Stomach (tissue), 9 donors: ENCODE measurements around the gene ASMT. TPM values are rescaled to one million over a fixed set of nuclear protein-coding genes. Genes with fewer than 3 reads are reported as not detected.

Experiments
- DNase-seq, 2 donors: peaks; one replicate each; pipeline versions ENCODE4 v3.0.0 to v3.0.0-alpha.2; 2013 to 2019
- H3K27ac ChIP-seq, 5 donors: fragments of 200-600 bp in 4 of 5; sonication (generic) in 4 of 5; one replicate each; pipeline ENCODE4 v1.5.1; 2013 to 2019; ENCODE audit warnings: mild to moderate bottlenecking in 1 of 5, moderate library complexity in 1 of 5
- H3K27me3 ChIP-seq, 3 donors: fragments of 200-600 bp; sonication (generic); one replicate each; pipeline ENCODE4 v1.5.1; 2017 to 2019; ENCODE audit warnings: mixed run types in 1 of 3
- H3K36me3 ChIP-seq, 4 donors: fragments of 200-600 bp; sonication (generic); 1 replicate in 3 of 4; 2 replicates in 1 of 4; pipeline ENCODE4 v1.5.1; 2016 to 2019
- H3K4me1 ChIP-seq, 4 donors: fragments of 200-600 bp; sonication (generic); one replicate each; pipeline ENCODE4 v1.5.1; 2016 to 2019
- H3K4me3 ChIP-seq, 4 donors: fragments of 200-600 bp; sonication (generic) in 3 of 4; one replicate each; pipeline ENCODE4 v1.5.1; 2016 to 2019; ENCODE audit warnings: mild to moderate bottlenecking in 1 of 4
- H3K9me3 ChIP-seq, 4 donors: fragments of 200-600 bp; sonication (generic); one replicate each; pipeline ENCODE4 v1.5.1; 2016 to 2019
- EP300 ChIP-seq: sonication (generic); formaldehyde crosslinking; IDR thresholded peaks from one replicate; pipeline ENCODE4 v1.6.1; 2017; ENCODE audit warnings: antibody characterized with exemption
- POLR2A ChIP-seq, 4 donors: fragments of 450-650 bp; IDR thresholded peaks; one replicate each; pipeline ENCODE4 v1.6.1; 2016; ENCODE audit warnings: antibody characterized with exemption in 4 of 4, control low read depth in 2 of 4, mild to moderate bottlenecking in 1 of 4, moderate library complexity in 1 of 4
- POLR2AphosphoS5 ChIP-seq, 3 donors: sonication (generic); formaldehyde crosslinking; IDR thresholded peaks; one replicate each; pipeline ENCODE4 v1.6.1; 2016; ENCODE audit warnings: antibody characterized with exemption in 3 of 3
- WGBS, 5 donors: extraction: QIAGEN DNeasy Blood & Tissue Kit in 3 of 5; methylation state at CpG; one replicate each; pipeline versions ENCODE4 v1.1.5 to v1.1.7; 2013 to 2018; 5-methylcytosine and 5-hydroxymethylcytosine counted together
- intact Hi-C: fragments of 100-400 bp; cut with DNase I; formaldehyde crosslinking; loops from one replicate; pipeline ENCODE4 v1.15.1; 2023; ENCODE audit warnings: low total_unique reads
- polyA plus RNA-seq, 3 donors: library from polyadenylated mRNA; stranded (reverse); fragments of 200-250 nt; gene quantifications; one replicate each; pipeline ENCODE4 v1.2.3, GENCODE V29; 2013
- total RNA-seq, 5 donors: library from RNA; depleted of rRNA; stranded (reverse); fragments of >200 nt; gene quantifications; one replicate each; pipeline versions ENCODE4 v1.1.0 to v1.2.3, GENCODE V29; 2014 to 2016
- TF ChIP-seq, protein P1 (sequence below), 7 experiments: fragments of 450-650 bp in 4 of 7; fragments of 200-600 bp in 3 of 7; sonication (generic) in 3 of 7; IDR thresholded peaks; one replicate each; pipeline ENCODE4 v1.5.1; 2016 to 2019; ENCODE audit warnings: antibody characterized with exemption in 7 of 7, control low read depth in 2 of 7, mild to moderate bottlenecking in 1 of 7
- donor health status: healthy with polysubstance abuse.
- donor health status: Bipolar disorder and iron deficiency.
- donor health status: healthy.

Gene ASMT
- total and polyA plus RNA-seq, 8 donors, result 0.43 TPM; not detected in 7

DNA sequence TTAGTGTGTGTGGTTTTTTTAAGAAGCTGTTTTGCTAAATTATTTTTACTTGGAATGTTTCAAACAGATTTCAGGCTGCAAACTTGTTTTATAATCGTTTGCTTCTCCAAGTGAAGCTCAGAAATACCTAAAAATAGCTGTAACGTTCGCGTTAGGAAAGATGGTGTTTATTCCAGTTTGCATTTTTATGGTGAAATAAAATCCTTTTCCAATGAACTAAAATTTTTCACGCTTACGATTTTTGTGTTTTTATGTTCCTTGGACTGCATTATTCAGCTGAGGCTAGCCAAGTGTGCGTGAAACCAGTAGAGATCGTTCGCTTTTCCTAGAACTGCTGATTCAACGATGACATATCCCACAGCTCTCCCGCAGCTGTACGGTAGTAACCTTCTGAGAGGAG is 12.6 kb upstream of the ASMT start:
- TF ChIP-seq, protein P1, sequence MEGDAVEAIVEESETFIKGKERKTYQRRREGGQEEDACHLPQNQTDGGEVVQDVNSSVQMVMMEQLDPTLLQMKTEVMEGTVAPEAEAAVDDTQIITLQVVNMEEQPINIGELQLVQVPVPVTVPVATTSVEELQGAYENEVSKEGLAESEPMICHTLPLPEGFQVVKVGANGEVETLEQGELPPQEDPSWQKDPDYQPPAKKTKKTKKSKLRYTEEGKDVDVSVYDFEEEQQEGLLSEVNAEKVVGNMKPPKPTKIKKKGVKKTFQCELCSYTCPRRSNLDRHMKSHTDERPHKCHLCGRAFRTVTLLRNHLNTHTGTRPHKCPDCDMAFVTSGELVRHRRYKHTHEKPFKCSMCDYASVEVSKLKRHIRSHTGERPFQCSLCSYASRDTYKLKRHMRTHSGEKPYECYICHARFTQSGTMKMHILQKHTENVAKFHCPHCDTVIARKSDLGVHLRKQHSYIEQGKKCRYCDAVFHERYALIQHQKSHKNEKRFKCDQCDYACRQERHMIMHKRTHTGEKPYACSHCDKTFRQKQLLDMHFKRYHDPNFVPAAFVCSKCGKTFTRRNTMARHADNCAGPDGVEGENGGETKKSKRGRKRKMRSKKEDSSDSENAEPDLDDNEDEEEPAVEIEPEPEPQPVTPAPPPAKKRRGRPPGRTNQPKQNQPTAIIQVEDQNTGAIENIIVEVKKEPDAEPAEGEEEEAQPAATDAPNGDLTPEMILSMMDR (IDR thresholded peaks at IDR 0.05), result no peak
- TF ChIP-seq POLR2A (IDR thresholded peaks at IDR 0.05) (no peak), POLR2AphosphoS5 (IDR thresholded peaks at IDR 0.05) (no peak)
- no peak for DNase-seq
- intact Hi-C loops, result no loop called here

DNA sequence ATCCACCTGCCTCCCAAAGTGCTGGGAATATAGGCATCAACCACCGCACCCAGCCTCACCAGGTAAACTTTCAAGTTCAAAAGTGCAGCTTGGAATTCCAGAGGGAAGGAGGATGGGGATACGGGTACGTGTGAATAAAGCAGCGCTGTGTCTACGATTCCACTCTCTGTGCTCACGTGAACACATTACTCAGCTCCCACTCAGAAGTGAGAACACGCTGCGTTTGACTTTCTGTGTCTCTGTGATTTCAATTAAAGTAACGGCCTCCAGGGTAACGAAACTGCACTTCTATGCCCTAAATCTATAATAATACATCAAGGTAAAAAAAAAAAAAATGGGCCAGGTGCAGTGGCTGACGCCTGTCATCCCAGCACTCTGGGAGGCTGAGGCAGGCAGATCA is 8.4 kb upstream of the ASMT start:
- H3K9me3 ChIP-seq, result peaks cover 0 to 5% (median 0%) of the 10 kb centered on the region in 4 donors
- intact Hi-C loops, result no loop called here
- H3K4me1 ChIP-seq, result no peaks in the 10 kb centered on the region
- H3K27ac ChIP-seq, result no peak overlapping the region
- TF ChIP-seq, protein P1 (IDR thresholded peaks at IDR 0.05), result no peak
- no peak for TF ChIP-seq EP300
- no peak for TF ChIP-seq POLR2AphosphoS5 (IDR thresholded peaks at IDR 0.05)
- TF ChIP-seq POLR2A (IDR thresholded peaks at IDR 0.05), result no peak
- 93 to 96% (median 93%) methylated on average over 11 of the region's 11 CpGs for WGBS, 5 donors
- peaks cover 17 to 50% (median 38%) of the 10 kb centered on the region in 4 donors for H3K36me3 ChIP-seq
- H3K27me3 ChIP-seq, result no peaks in the 10 kb centered on the region
- DNase-seq, result no peak
- no peak overlapping the region for H3K4me3 ChIP-seq

More for the DNA sequence above, 12.6 kb upstream of the ASMT start:
- H3K4me3 ChIP-seq, result no peak overlapping the region
- 96 to 98% (median 97%) methylated on average over 12 of the region's 12 CpGs for WGBS, 5 donors
- peaks cover 0 to 9% (median 0%) of the 10 kb centered on the region in 4 donors for H3K9me3 ChIP-seq
- H3K27me3 ChIP-seq, result no peaks in the 10 kb centered on the region
- H3K4me1 ChIP-seq, result peaks cover 0 to 6% (median 0%) of the 10 kb centered on the region in 4 donors
- H3K27ac ChIP-seq, result no peak overlapping the region
- peaks cover 58 to 92% (median 80%) of the 10 kb centered on the region in 4 donors for H3K36me3 ChIP-seq

DNA sequence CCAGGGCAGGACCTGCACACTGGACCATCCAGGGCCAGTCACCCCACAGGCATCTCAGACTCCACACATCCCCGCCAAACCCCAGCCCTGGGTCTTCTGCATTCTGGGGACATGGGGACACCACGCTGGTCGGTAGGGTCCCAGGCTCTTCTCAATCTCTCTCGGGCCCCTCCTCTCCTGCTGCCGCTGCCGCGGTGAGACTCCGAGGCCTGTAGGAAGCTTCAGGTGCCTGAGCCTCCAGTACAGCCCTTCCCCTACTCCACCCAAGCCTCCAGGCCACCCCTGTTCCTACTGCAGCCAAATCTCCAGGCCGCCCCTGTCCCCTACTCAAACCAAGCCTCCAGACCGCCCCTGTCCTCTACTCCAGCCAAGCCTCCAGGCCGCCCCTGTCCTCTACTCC is 5.5 kb upstream of the ASMT start:
- WGBS, 5 donors, result 83 to 97% (median 92%) methylated on average over 9 to 10 of the region's 11 CpGs
- Histone ChIP-seq H3K4me1 (no peaks in the 10 kb centered on the region), H3K9me3 (no peaks in the 10 kb centered on the region), H3K4me3 (no peak overlapping the region), H3K36me3 (peaks cover 0 to 22% (median 10%) of the 10 kb centered on the region in 4 donors), H3K27ac (no peak overlapping the region), H3K27me3 (no peaks in the 10 kb centered on the region)
- no peak for DNase-seq
- intact Hi-C loops, result no loop called here
- TF ChIP-seq EP300 (no peak), POLR2A (IDR thresholded peaks at IDR 0.05) (no peak)
- TF ChIP-seq, protein P1 (IDR thresholded peaks at IDR 0.05), result no peak

DNA sequence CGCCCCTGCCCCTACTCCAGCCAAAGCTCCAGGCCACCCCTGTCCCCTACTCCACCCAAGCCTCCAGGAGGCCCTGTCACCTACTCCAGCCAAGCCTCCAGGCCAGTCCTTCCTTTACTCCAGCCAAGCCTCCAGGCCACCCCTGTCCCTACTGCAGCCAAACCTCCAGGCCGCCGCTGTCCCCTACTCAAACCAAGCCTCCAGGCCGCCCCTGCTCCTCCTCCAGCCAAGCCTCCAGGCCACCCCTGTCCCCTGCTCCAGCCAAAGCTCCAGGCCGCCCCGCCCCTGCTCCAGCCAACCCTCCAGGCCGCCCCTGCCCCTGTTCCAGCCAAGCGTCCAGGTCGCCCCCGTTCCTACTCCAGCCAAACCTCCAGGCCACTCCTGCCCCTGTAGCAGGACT is 5.1 kb upstream of the ASMT start:
- Histone ChIP-seq H3K27ac (no peak overlapping the region), H3K36me3 (peaks cover 0 to 17% (median 7%) of the 10 kb centered on the region in 4 donors), H3K9me3 (no peaks in the 10 kb centered on the region), H3K4me3 (no peak overlapping the region), H3K27me3 (no peaks in the 10 kb centered on the region), H3K4me1 (no peaks in the 10 kb centered on the region)
- TF ChIP-seq POLR2A (IDR thresholded peaks at IDR 0.05) (no peak), EP300 (no peak), POLR2AphosphoS5 (IDR thresholded peaks at IDR 0.05) (no peak)
- TF ChIP-seq, protein P1 (IDR thresholded peaks at IDR 0.05), result no peak
- intact Hi-C loops, result no loop called here
- no peak for DNase-seq
- 62 to 90% (median 87%) methylated on average over 9 to 10 of the region's 10 CpGs for WGBS, 5 donors
